Measurements from ENCODE around the gene GGNBP2. TPM values are rescaled to one million over a fixed set of nuclear protein-coding genes. Genes with fewer than 3 reads are reported as not detected.
A peak's percentile ranks its signal among the peaks of the same experiment; 100 is the strongest.
"Not testable (repeated sequence)": the region's sequence is repeated elsewhere in the genome, so short reads cannot be mapped to it uniquely, and the experiment has no call there.

GGNBP2 gene
- total RNA-seq, 1 donor from 2014 or later = 29.7 TPM

DNA sequence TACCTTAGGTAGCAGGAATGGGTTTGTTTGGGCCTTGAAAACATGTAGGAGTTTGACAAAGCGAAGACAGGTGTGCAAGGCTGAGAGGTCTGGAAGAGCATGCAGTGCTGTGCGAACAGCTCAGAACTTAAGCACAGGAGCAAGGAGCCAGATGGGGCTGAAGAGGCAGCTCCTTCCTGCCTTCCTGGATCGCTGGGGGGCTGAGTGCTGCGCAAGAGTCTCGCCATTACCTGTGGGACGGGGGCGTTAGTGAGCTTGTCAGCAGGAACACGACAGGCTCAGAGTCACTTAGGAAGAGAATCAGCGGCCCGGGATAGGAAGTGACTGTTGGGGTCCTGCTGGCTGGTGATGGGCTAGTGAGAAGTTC, 56.2 kb downstream of the GGNBP2 start:
- DNase-seq (ENCODE audit: low read depth in 2 of 2) = no peak

- peak; percentile 74 to 91 for DNase-seq (ENCODE audit: low read depth in 2 of 2)
Measured at GRCh38 chr17:36601303-36602029, 56.7 kb downstream of the GGNBP2 start, which contains the start of gene MRM1. MRM1 (plus strand) TSS chr17:36601583; CDS start chr17:36601811, 228 bp downstream.

DNA sequence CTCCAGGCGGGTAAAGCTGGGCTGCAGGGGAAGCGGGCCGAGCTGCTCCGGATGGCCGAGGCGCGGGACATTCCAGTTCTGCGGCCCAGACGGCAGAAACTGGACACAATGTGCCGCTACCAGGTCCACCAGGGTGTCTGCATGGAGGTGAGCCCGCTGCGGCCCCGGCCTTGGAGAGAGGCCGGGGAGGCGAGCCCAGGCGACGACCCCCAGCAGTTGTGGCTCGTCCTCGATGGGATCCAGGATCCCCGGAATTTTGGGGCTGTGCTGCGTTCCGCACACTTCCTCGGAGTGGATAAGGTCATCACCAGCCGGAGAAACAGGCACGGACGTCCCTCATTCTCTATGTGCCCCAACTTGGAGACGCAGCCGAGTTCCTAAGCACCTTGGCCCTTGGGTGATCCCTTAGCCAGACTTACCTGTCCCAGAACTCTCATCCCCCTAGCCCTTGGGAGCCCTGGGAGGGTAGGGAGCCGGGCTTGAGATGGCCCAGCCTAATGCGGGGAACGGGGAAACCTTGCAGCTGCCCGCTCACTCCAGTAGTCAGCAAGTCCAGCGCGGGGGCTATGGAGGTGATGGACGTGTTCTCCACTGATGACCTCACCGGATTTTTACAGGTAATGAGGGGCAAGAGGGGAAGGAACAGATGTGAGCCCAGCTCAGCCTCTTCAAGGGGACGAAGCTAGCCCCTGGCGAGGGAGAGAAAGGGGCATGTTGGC, 57.5 kb downstream of the GGNBP2 start:
- peak in 1 of 2 donors; percentile 13 for DNase-seq (ENCODE audit: low read depth in 2 of 2)

- peak; percentile 53 to 74 for DNase-seq (ENCODE audit: low read depth in 2 of 2)
Measured at GRCh38 chr17:36602924-36603384, 58.2 kb downstream of the GGNBP2 start.

- DNase-seq (ENCODE audit: low read depth in 2 of 2) = not testable (repeated sequence)
Measured at GRCh38 chr17:36605028-36605427, 60.3 kb downstream of the GGNBP2 start.

DNA sequence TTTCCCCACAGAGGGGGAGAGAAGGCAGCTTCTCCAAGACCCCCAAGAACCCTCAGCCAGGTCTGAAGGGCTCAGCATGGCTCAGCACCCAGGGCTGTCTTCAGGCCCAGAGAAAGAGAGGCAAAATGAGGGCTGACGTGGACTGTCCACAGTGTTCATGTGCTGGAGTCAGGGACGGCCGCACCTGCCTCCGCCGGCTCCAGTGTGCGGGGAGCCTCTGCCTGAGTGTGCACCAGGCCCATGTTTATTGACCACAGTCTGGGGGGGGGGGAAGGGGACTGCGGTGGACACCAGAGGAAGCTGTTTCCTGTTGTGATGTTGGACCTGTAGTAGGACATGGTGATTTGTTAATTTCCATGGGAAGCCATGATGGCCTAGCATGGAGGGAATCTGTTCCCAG, 63.6 kb downstream of the GGNBP2 start:
- no peak for DNase-seq (ENCODE audit: low read depth in 2 of 2)

- DNase-seq (ENCODE audit: low read depth in 2 of 2) = peak in 1 of 2 donors; percentile 54
Measured at GRCh38 chr17:36608794-36609497, 64.2 kb downstream of the GGNBP2 start.

DNA sequence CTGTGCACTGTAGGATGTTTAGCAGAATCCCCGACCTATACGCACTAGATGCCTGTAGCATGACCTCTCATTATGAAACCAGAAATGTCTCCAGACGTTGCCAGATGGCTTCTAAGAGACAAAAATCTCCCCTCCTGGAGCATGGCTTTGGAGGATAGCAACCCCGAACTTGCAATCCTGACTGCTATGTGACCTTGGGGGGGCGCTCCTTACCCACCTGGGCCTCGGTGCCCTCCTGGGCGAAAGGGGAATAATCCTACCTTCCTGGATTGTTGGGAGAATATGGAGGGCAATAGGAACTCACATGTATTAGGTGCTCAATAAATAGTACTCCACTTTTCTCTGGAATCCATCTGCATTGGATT, 64.8 kb downstream of the GGNBP2 start:
- DNase-seq (ENCODE audit: low read depth in 2 of 2) = no peak

- no peak for DNase-seq (ENCODE audit: low read depth in 2 of 2)
Measured at GRCh38 chr17:36610474-36610873, 65.8 kb downstream of the GGNBP2 start.

- DNase-seq (ENCODE audit: low read depth in 2 of 2) = no peak
Measured at GRCh38 chr17:36611345-36612072, 66.8 kb downstream of the GGNBP2 start.

GRCh38 chr17:36612323-36612722, 67.6 kb downstream of the GGNBP2 start:
- DNase-seq (ENCODE audit: low read depth in 2 of 2) = no peak

GRCh38 chr17:36613155-36613554, 68.4 kb downstream of the GGNBP2 start:
- no peak for DNase-seq (ENCODE audit: low read depth in 2 of 2)

DNA sequence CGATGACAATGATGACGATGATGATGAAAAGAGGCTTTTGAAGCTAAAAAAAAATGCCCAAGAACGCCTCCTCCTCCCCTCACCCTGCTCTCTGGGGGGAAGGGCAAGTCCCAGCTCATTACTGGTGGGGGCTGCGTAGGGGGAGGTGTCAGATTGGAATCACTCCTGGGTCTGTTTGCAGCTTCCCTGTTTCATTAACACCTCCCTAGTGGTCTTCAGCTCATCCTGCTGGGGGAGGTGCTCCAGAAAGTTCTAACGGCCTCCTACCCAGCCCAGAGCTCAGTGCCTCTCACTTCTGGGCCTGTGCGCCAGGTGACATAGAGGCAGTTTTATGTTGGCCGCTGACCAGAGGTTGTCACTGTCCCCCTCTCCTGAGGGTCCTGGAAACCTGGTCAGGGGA, 69.4 kb downstream of the GGNBP2 start:
- DNase-seq (ENCODE audit: low read depth in 2 of 2) = no peak

GRCh38 chr17:36614933-36615332, 70.2 kb downstream of the GGNBP2 start:
- no peak for DNase-seq (ENCODE audit: low read depth in 2 of 2)

DNA sequence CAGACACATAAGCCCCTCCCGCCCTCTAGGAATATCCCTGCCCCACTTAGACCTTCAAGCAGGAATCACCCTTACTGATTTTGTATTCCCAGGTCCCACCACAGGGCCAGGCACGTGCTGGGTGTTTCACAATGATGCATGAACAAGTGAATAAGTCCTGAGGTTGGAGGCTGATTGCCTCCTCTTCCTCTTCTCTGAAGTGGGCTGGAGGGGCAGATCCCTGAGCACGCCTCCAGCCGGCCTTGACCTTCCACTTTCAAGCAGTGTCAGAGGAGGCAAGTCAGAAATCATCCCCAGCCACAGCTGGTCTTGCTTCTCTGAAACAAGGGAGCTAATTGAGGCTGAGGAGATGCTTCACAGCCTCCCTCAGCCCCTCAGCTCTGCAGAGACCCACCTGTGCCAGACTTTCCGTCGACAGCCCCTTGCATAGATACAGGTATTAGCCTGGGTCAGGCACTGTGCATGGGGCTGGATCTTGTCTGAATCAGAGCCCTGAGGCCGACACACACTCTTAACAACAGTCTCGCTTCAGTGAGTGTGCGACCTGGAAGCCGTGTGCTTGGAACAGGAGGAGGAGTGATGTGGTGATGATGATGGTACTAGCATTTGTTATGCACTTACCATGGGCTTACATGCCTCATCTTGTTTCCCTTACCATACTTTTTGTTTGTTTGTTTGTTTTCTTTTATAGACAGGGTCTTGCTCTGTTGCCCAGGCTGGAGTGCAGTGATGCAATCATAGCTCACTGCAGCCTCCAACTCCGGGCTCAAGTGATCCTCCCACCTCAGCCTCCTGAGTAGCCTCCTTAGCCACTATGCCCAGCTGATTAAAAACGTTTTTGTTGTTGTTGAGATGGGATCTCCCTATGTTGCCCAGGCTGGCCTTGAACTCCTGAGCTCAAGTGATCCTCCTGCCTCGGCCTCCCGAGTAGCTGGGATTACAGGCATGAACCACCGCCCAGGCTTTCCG, 71.6 kb downstream of the GGNBP2 start:
- no peak for DNase-seq (ENCODE audit: low read depth in 2 of 2)

DNA sequence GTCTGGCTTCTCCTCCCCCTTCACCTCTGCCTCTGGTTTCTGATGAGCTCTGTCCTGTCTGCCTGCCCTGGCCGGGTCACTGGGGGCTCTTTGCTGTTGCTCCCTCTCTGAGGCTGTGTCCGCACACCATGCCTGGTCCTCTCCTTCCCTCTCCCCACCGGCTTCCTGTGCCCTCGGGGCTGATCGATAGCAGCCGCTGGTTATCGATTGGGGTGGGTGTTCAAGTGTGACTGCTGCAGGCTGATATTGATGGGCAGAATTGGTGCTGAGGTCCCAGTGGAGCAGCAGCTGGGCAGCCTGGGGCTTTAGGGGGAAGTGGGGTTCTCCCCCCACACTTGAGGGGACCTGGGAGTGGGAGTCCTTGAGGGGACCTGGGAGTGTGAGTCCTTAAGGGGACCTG, 73.1 kb downstream of the GGNBP2 start:
- DNase-seq (ENCODE audit: low read depth in 2 of 2) = no peak

DNA sequence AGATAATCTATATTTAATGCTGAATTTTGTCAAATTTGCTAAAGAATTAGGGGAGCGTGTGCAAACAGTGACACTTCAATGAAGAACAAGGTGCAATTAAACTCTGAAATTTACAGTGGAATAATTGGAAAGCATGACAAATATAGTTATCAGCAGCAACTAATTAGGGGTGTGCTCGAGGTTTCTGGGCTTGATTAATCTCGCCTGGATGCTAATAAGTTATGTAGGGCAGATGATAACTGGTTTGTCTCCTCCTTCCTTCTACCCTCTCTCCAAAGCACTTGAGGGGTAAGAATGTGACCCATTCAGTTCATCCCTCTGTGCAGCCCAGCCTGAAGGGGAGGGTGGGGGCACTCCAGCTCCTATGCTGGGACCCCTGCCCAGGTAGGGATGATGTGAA, 78.6 kb downstream of the GGNBP2 start:
- DNase-seq (ENCODE audit: low read depth in 2 of 2) = no peak

GRCh38 chr17:36625188-36625587, 80.5 kb downstream of the GGNBP2 start:
- no peak for DNase-seq (ENCODE audit: low read depth in 2 of 2)

DNA sequence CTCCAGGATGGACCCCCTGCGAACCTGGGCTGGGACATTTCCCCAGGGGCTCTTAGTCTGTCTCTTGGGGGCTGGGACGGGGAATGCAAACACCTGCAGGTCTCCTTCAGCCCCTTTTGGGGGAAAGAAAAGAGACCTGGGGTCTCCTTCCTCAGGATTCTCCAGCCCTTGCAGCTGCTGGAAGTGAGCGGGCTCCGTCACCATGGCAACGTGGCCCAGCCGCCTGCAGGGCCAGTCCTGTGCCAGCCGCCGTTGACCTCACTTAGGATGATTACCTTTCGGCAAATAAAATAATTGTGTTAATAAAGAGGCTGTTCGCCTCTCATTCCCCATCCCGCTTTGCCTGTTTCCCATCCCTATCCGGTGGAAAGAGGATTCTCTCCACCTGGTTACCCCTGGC, 82.4 kb downstream of the GGNBP2 start:
- DNase-seq (ENCODE audit: low read depth in 2 of 2) = no peak

DNA sequence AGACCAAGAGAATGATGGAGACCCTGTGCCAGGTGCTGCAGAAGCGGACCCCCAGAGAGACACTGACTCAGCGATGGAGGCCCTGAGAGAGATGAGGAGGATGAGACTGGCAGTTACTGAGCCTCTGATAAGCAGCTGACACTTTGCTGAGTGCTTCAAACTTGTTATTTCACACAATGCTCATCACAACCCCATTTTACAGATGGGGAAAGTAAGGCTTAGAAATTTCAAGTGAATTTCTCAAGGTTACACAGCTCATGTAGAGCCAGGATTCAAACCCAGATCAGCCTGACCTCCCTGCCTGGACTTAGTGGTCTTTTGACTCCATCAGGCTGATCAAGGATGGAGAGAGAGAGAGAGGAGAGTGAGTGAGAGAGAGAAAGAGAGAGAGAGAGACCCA, 83.9 kb downstream of the GGNBP2 start:
- DNase-seq (ENCODE audit: low read depth in 2 of 2) = no peak

Data from dermis microvascular lymphatic vessel endothelial cell (primary cell).